ENCODE results near the gene PAX6.

The PAX6 gene

GRCh38 chr11:31834237-31834636 lies 23.1 kb upstream of the PAX6 start:
- no peak for TF ChIP-seq PAX5 (IDR thresholded peaks at IDR 0.05; ENCODE audit: insufficient read depth, low read length, severe bottlenecking)
- no peak for TF ChIP-seq SPI1 (IDR thresholded peaks at IDR 0.05; ENCODE audit: low read depth, low read length)
- no peak for TF ChIP-seq POLR2AphosphoS5 (IDR thresholded peaks at IDR 0.05; ENCODE audit: low read depth, low read length)
- no peak for TF ChIP-seq POU2F2 (IDR thresholded peaks at IDR 0.05; ENCODE audit: low read depth, low read length)
- no peak for TF ChIP-seq TAF1 (IDR thresholded peaks at IDR 0.05; ENCODE audit: low read depth, low read length)
- no peak for TF ChIP-seq POLR2A (IDR thresholded peaks at IDR 0.05; ENCODE audit: low read depth, low read length)
- no peak for DNase-seq (ENCODE audit: insufficient read length, low spot score)
- FAIRE-seq: no peak

- FAIRE-seq (no peak), DNase-seq (ENCODE audit: insufficient read length, low spot score) (no peak)
- TF ChIP-seq TAF1 (IDR thresholded peaks at IDR 0.05; ENCODE audit: low read depth, low read length) (no peak), POLR2AphosphoS5 (IDR thresholded peaks at IDR 0.05; ENCODE audit: low read depth, low read length) (no peak), SPI1 (IDR thresholded peaks at IDR 0.05; ENCODE audit: low read depth, low read length) (no peak), POU2F2 (IDR thresholded peaks at IDR 0.05; ENCODE audit: low read depth, low read length) (no peak), PAX5 (IDR thresholded peaks at IDR 0.05; ENCODE audit: insufficient read depth, low read length, severe bottlenecking) (no peak), POLR2A (IDR thresholded peaks at IDR 0.05; ENCODE audit: low read depth, low read length) (no peak)
These were observed 19.3 kb upstream of the PAX6 start for GRCh38 chr11:31830406-31830805.

GRCh38 chr11:31828217-31828616 lies 17.1 kb upstream of the PAX6 start:
- no peak for FAIRE-seq
- DNase-seq (ENCODE audit: insufficient read length, low spot score): no peak
- TF ChIP-seq POLR2AphosphoS5 (IDR thresholded peaks at IDR 0.05; ENCODE audit: low read depth, low read length) (no peak), TAF1 (IDR thresholded peaks at IDR 0.05; ENCODE audit: low read depth, low read length) (no peak), POLR2A (IDR thresholded peaks at IDR 0.05; ENCODE audit: low read depth, low read length) (no peak), PAX5 (IDR thresholded peaks at IDR 0.05; ENCODE audit: insufficient read depth, low read length, severe bottlenecking) (no peak), SPI1 (IDR thresholded peaks at IDR 0.05; ENCODE audit: low read depth, low read length) (no peak), POU2F2 (IDR thresholded peaks at IDR 0.05; ENCODE audit: low read depth, low read length) (no peak)

- no peak for TF ChIP-seq TAF1 (IDR thresholded peaks at IDR 0.05; ENCODE audit: low read depth, low read length)
- TF ChIP-seq POU2F2 (IDR thresholded peaks at IDR 0.05; ENCODE audit: low read depth, low read length): no peak
- TF ChIP-seq PAX5 (IDR thresholded peaks at IDR 0.05; ENCODE audit: insufficient read depth, low read length, severe bottlenecking): no peak
- TF ChIP-seq POLR2A (IDR thresholded peaks at IDR 0.05; ENCODE audit: low read depth, low read length): no peak
- FAIRE-seq (no peak), DNase-seq (ENCODE audit: insufficient read length, low spot score) (no peak)
These were observed 16.5 kb upstream of the PAX6 start for GRCh38 chr11:31827455-31828206.

- FAIRE-seq: no peak
- TF ChIP-seq POU2F2 (IDR thresholded peaks at IDR 0.05; ENCODE audit: low read depth, low read length): no peak
- TF ChIP-seq SPI1 (IDR thresholded peaks at IDR 0.05; ENCODE audit: low read depth, low read length): no peak
- TF ChIP-seq POLR2AphosphoS5 (IDR thresholded peaks at IDR 0.05; ENCODE audit: low read depth, low read length): no peak
- TF ChIP-seq TAF1 (IDR thresholded peaks at IDR 0.05; ENCODE audit: low read depth, low read length): no peak
- no peak for TF ChIP-seq PAX5 (IDR thresholded peaks at IDR 0.05; ENCODE audit: insufficient read depth, low read length, severe bottlenecking)
- TF ChIP-seq POLR2A (IDR thresholded peaks at IDR 0.05; ENCODE audit: low read depth, low read length): no peak
- DNase-seq (ENCODE audit: insufficient read length, low spot score): no peak
These were observed 15.7 kb upstream of the PAX6 start for GRCh38 chr11:31826536-31827438.

- FAIRE-seq (no peak), DNase-seq (ENCODE audit: insufficient read length, low spot score) (no peak)
- TF ChIP-seq SPI1 (IDR thresholded peaks at IDR 0.05; ENCODE audit: low read depth, low read length) (no peak), POLR2A (IDR thresholded peaks at IDR 0.05; ENCODE audit: low read depth, low read length) (no peak), PAX5 (IDR thresholded peaks at IDR 0.05; ENCODE audit: insufficient read depth, low read length, severe bottlenecking) (no peak), TAF1 (IDR thresholded peaks at IDR 0.05; ENCODE audit: low read depth, low read length) (no peak), POLR2AphosphoS5 (IDR thresholded peaks at IDR 0.05; ENCODE audit: low read depth, low read length) (no peak), POU2F2 (IDR thresholded peaks at IDR 0.05; ENCODE audit: low read depth, low read length) (no peak)
These were observed 14.8 kb upstream of the PAX6 start for GRCh38 chr11:31825838-31826484.

- no peak for FAIRE-seq
- TF ChIP-seq PAX5 (IDR thresholded peaks at IDR 0.05; ENCODE audit: insufficient read depth, low read length, severe bottlenecking) (no peak), SPI1 (IDR thresholded peaks at IDR 0.05; ENCODE audit: low read depth, low read length) (no peak), TAF1 (IDR thresholded peaks at IDR 0.05; ENCODE audit: low read depth, low read length) (no peak), POLR2AphosphoS5 (IDR thresholded peaks at IDR 0.05; ENCODE audit: low read depth, low read length) (no peak), POU2F2 (IDR thresholded peaks at IDR 0.05; ENCODE audit: low read depth, low read length) (no peak), POLR2A (IDR thresholded peaks at IDR 0.05; ENCODE audit: low read depth, low read length) (no peak)
- no peak for DNase-seq (ENCODE audit: insufficient read length, low spot score)
These were observed 14.0 kb upstream of the PAX6 start for GRCh38 chr11:31824879-31825837.

GRCh38 chr11:31824332-31824878 lies 13.3 kb upstream of the PAX6 start:
- DNase-seq (ENCODE audit: insufficient read length, low spot score) (no peak), FAIRE-seq (no peak)
- TF ChIP-seq PAX5 (IDR thresholded peaks at IDR 0.05; ENCODE audit: insufficient read depth, low read length, severe bottlenecking): no peak
- TF ChIP-seq POU2F2 (IDR thresholded peaks at IDR 0.05; ENCODE audit: low read depth, low read length): no peak
- no peak for TF ChIP-seq SPI1 (IDR thresholded peaks at IDR 0.05; ENCODE audit: low read depth, low read length)
- TF ChIP-seq POLR2AphosphoS5 (IDR thresholded peaks at IDR 0.05; ENCODE audit: low read depth, low read length): no peak
- TF ChIP-seq TAF1 (IDR thresholded peaks at IDR 0.05; ENCODE audit: low read depth, low read length): no peak
- TF ChIP-seq POLR2A (IDR thresholded peaks at IDR 0.05; ENCODE audit: low read depth, low read length): no peak
